CD14-positive monocyte (primary cell): ENCODE results near the gene DBX2. TPM values are rescaled to one million over a fixed set of nuclear protein-coding genes. Genes with fewer than 3 reads are reported as not detected.

Experiments used
- DNase-seq, 3 donors: peaks; one replicate each; pipeline ENCODE4 v3.0.0-alpha.2; 2011 to 2022
- H2AFZ ChIP-seq: 2 replicates; pipeline ENCODE4 v1.6.0; 2012; ENCODE audit warnings: mild to moderate bottlenecking, low read depth, low read length, inconsistent platforms; ENCODE audit not compliant: insufficient read depth, poor library complexity, severe bottlenecking
- H3K27ac ChIP-seq, 2 donors: 1 replicate in 1 of 2; 2 replicates in 1 of 2; pipeline ENCODE4 v1.5.1; 2012 to 2013; ENCODE audit warnings: low read length in 2 of 2, control low read depth in 1 of 2, inconsistent platforms in 1 of 2, low read depth in 1 of 2, mild to moderate bottlenecking in 1 of 2
- H3K27me3 ChIP-seq, 2 donors: one replicate each; pipeline versions ENCODE4 v1.6.0 to v1.6.1; 2011 to 2013; ENCODE audit warnings: low read length in 2 of 2; ENCODE audit not compliant: control insufficient read depth in 2 of 2, insufficient read depth in 2 of 2
- H3K36me3 ChIP-seq, 2 donors: replicated peaks in 1 of 2; 1 replicate in 1 of 2; 2 replicates in 1 of 2; pipeline versions ENCODE4 v1.5.1 to v1.6.1; 2012 to 2013; ENCODE audit warnings: low read length in 2 of 2, control low read depth in 1 of 2, inconsistent platforms in 1 of 2, mild to moderate bottlenecking in 1 of 2; ENCODE audit not compliant: insufficient read depth in 2 of 2, control insufficient read depth in 1 of 2
- H3K4me1 ChIP-seq, 2 donors: 1 replicate in 1 of 2; 2 replicates in 1 of 2; pipeline versions ENCODE4 v1.5.1 to v1.6.1; 2012 to 2013; ENCODE audit warnings: low read length in 2 of 2, control low read depth in 1 of 2, inconsistent platforms in 1 of 2, mild to moderate bottlenecking in 1 of 2, moderate library complexity in 1 of 2; ENCODE audit not compliant: insufficient read depth in 2 of 2, control insufficient read depth in 1 of 2
- H3K4me2 ChIP-seq: replicated peaks from 2 replicates; pipeline ENCODE3; 2012; ENCODE audit warnings: low read length, moderate library complexity, mild to moderate bottlenecking; ENCODE audit not compliant: poor library complexity, severe bottlenecking; ENCODE audit errors: extremely low read depth
- H3K4me3 ChIP-seq, 3 experiments: fragments of 200-600 bp in 1 of 3; sonication (generic) in 1 of 3; replicated peaks in 1 of 3; 1 replicate in 2 of 3; 2 replicates in 1 of 3; pipeline ENCODE4 v1.5.1; 2011 to 2013; ENCODE audit warnings: low read length in 3 of 3, mild to moderate bottlenecking in 3 of 3, control low read depth in 2 of 3, low read depth in 2 of 3, inconsistent platforms in 1 of 3, moderate library complexity in 1 of 3
- H3K79me2 ChIP-seq: 2 replicates; pipeline ENCODE4 v1.6.0; 2012; ENCODE audit warnings: mild to moderate bottlenecking, control low read depth, inconsistent platforms, low read length, moderate library complexity; ENCODE audit not compliant: insufficient read depth
- H3K9ac ChIP-seq: 2 replicates; pipeline ENCODE4 v1.6.0; 2017; ENCODE audit warnings: low read length, mild to moderate bottlenecking; ENCODE audit not compliant: insufficient read depth, poor library complexity, severe bottlenecking
- H3K9me3 ChIP-seq, 2 donors: replicated peaks in 1 of 2; 1 replicate in 1 of 2; 2 replicates in 1 of 2; pipeline versions ENCODE4 v1.5.1 to v1.6.1; 2012 to 2013; ENCODE audit warnings: low read length in 2 of 2, control low read depth in 1 of 2; ENCODE audit not compliant: control insufficient read depth in 1 of 2, insufficient read depth in 1 of 2
- H4K20me1 ChIP-seq: 2 replicates; pipeline ENCODE4 v1.6.0; 2012; ENCODE audit warnings: mild to moderate bottlenecking, low read length, control low read depth, moderate library complexity; ENCODE audit not compliant: insufficient read depth
- H3K27ac Mint-ChIP-seq, 7 donors: one replicate each; pipeline ENCODE4 v1.8.0; 2020; ENCODE audit warnings: mild to moderate bottlenecking in 7 of 7, mixed read lengths in 7 of 7, moderate library complexity in 6 of 7, inconsistent platforms in 2 of 7
- H3K27me3 Mint-ChIP-seq, 3 donors: one replicate each; pipeline ENCODE4 v1.8.0; 2021 to 2022; ENCODE audit warnings: low read depth in 3 of 3, mild to moderate bottlenecking in 3 of 3, mixed read lengths in 3 of 3, moderate library complexity in 3 of 3, inconsistent platforms in 1 of 3
- H3K36me3 Mint-ChIP-seq, 2 donors: one replicate each; pipeline ENCODE4 v1.8.0; 2020; ENCODE audit warnings: mixed read lengths in 2 of 2, inconsistent platforms in 1 of 2, mild to moderate bottlenecking in 1 of 2
- H3K4me1 Mint-ChIP-seq: one replicate; pipeline ENCODE4 v1.8.0; 2020; ENCODE audit warnings: mild to moderate bottlenecking, mixed read lengths
- H3K4me3 Mint-ChIP-seq, 2 donors: one replicate each; pipeline ENCODE4 v1.8.0; 2020; ENCODE audit warnings: mild to moderate bottlenecking in 2 of 2, mixed read lengths in 2 of 2, moderate library complexity in 1 of 2
- H3K9me3 Mint-ChIP-seq, 7 donors: one replicate each; pipeline ENCODE4 v1.8.0; 2020 to 2022; ENCODE audit warnings: mixed read lengths in 7 of 7, mild to moderate bottlenecking in 6 of 7, moderate library complexity in 6 of 7, inconsistent platforms in 2 of 7
- CTCF ChIP-seq: fragments of 200-600 bp; IDR thresholded peaks from one replicate; pipeline ENCODE4 v1.8.0; 2022; ENCODE audit warnings: antibody characterized with exemption, mild to moderate bottlenecking
- WGBS: methylation state at CpG from one replicate; pipeline ENCODE4 v1.1.5; 2013; ENCODE audit warnings: missing lambda C conversion rate; ENCODE audit not compliant: insufficient coverage; 5-methylcytosine and 5-hydroxymethylcytosine counted together
- intact Hi-C, 2 donors: fragments of 100-400 bp; cut with micrococcal nuclease; formaldehyde crosslinking; loops; one replicate each; pipeline versions ENCODE4 v1.15.0 to v1.15.1; 2023
- polyA plus RNA-seq, 3 donors: library from polyadenylated mRNA; depleted of rRNA in 1 of 3; unstranded in 2 of 3; stranded (reverse) in 1 of 3; fragments of 300-500 nt in 2 of 3; fragments of >200 nt in 1 of 3; fragmentation: Illumina TruSeq in 2 of 3; gene quantifications; 1 replicate in 2 of 3; 2 replicates in 1 of 3; pipeline ENCODE4 v1.2.3, GENCODE V29; 2012 to 2021

The DBX2 gene
- polyA plus RNA-seq, 3 donors, result not detected

GRCh38 chr12:45034861-45035265 lies 16.0 kb downstream of the DBX2 start:
- no peak overlapping the region for H3K4me2 ChIP-seq
- no peaks in the 10 kb centered on the region for H4K20me1 ChIP-seq
- H3K27ac ChIP-seq, result no peak overlapping the region
- H3K9ac ChIP-seq, result no peak overlapping the region
- H3K36me3 Mint-ChIP-seq, result no peaks in the 10 kb centered on the region
- H2AFZ ChIP-seq, result no peak overlapping the region
- WGBS, result 78% methylated on average over 8 of the region's 11 CpGs
- no peak overlapping the region for H3K27ac Mint-ChIP-seq
- H3K4me3 Mint-ChIP-seq, result no peak overlapping the region
- TF ChIP-seq CTCF, result no peak
- no peaks in the 10 kb centered on the region for H3K36me3 ChIP-seq
- intact Hi-C loops, result no loop called here
- no peak overlapping the region for H3K4me3 ChIP-seq
- no peaks in the 10 kb centered on the region for H3K4me1 Mint-ChIP-seq
- H3K79me2 ChIP-seq, result no peaks in the 10 kb centered on the region
- DNase-seq, result no peak
- H3K9me3 Mint-ChIP-seq, result peaks cover 0 to 2% (median 0%) of the 10 kb centered on the region in 7 donors
- no peaks in the 10 kb centered on the region for H3K4me1 ChIP-seq
- H3K27me3 ChIP-seq, result no peaks in the 10 kb centered on the region
- H3K9me3 ChIP-seq, result no peaks in the 10 kb centered on the region
- H3K27me3 Mint-ChIP-seq, result peaks cover 0 to 6% (median 5%) of the 10 kb centered on the region in 3 donors

- H3K27ac Mint-ChIP-seq, result no peak overlapping the region
- H3K9me3 Mint-ChIP-seq, result peaks cover 1 to 11% (median 5%) of the 10 kb centered on the region in 7 donors
- Histone ChIP-seq H2AFZ (no peak overlapping the region), H3K4me1 (no peaks in the 10 kb centered on the region), H3K9ac (no peak overlapping the region), H3K27me3 (no peaks in the 10 kb centered on the region), H3K36me3 (no peaks in the 10 kb centered on the region), H3K79me2 (no peaks in the 10 kb centered on the region), H4K20me1 (no peaks in the 10 kb centered on the region), H3K27ac (no peak overlapping the region), H3K4me2 (no peak overlapping the region), H3K9me3 (peaks cover 0 to 11% of the 10 kb centered on the region in 2 donors), H3K4me3 (no peak overlapping the region)
- H3K36me3 Mint-ChIP-seq, result no peaks in the 10 kb centered on the region
- intact Hi-C loops, result no loop called here
- no peak for TF ChIP-seq CTCF
- no peaks in the 10 kb centered on the region for H3K4me1 Mint-ChIP-seq
- WGBS, result no CpG with 5 or more reads among the region's 1 CpG
- no peaks in the 10 kb centered on the region for H3K27me3 Mint-ChIP-seq
- H3K4me3 Mint-ChIP-seq, result no peak overlapping the region
- DNase-seq, result no peak
Measured at GRCh38 chr12:45017916-45018315, 33.0 kb downstream of the DBX2 start.
